ENCODE measurements around the gene PNRC1.

The PNRC1 gene

DNA sequence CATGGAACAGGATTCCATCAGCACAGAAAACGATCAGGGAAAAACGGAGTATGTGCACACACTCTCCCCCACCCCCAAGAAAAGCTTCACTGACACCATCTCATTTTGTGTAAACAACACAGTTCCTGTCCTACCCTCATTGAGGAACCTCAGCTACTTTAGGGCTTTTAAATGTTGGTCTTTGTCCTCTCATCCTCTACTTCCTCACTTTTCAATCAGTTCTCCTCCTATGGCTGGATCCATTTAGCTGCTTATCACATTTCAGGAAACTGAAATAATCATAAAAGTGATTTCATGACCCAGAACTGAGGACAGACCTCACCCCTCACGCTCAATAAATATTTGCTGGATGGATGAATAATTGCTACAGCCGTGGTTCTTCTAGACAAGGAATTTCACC is 33.1 kb upstream of the PNRC1 start:
- TF ChIP-seq, protein P1, sequence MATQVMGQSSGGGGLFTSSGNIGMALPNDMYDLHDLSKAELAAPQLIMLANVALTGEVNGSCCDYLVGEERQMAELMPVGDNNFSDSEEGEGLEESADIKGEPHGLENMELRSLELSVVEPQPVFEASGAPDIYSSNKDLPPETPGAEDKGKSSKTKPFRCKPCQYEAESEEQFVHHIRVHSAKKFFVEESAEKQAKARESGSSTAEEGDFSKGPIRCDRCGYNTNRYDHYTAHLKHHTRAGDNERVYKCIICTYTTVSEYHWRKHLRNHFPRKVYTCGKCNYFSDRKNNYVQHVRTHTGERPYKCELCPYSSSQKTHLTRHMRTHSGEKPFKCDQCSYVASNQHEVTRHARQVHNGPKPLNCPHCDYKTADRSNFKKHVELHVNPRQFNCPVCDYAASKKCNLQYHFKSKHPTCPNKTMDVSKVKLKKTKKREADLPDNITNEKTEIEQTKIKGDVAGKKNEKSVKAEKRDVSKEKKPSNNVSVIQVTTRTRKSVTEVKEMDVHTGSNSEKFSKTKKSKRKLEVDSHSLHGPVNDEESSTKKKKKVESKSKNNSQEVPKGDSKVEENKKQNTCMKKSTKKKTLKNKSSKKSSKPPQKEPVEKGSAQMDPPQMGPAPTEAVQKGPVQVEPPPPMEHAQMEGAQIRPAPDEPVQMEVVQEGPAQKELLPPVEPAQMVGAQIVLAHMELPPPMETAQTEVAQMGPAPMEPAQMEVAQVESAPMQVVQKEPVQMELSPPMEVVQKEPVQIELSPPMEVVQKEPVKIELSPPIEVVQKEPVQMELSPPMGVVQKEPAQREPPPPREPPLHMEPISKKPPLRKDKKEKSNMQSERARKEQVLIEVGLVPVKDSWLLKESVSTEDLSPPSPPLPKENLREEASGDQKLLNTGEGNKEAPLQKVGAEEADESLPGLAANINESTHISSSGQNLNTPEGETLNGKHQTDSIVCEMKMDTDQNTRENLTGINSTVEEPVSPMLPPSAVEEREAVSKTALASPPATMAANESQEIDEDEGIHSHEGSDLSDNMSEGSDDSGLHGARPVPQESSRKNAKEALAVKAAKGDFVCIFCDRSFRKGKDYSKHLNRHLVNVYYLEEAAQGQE (IDR thresholded peaks at IDR 0.05; ENCODE audit: insufficient replicate concordance, low read depth): no peak
- TF ChIP-seq POLR2AphosphoS5 (IDR thresholded peaks at IDR 0.05; ENCODE audit: low read depth): no peak
- TF ChIP-seq, protein P2, sequence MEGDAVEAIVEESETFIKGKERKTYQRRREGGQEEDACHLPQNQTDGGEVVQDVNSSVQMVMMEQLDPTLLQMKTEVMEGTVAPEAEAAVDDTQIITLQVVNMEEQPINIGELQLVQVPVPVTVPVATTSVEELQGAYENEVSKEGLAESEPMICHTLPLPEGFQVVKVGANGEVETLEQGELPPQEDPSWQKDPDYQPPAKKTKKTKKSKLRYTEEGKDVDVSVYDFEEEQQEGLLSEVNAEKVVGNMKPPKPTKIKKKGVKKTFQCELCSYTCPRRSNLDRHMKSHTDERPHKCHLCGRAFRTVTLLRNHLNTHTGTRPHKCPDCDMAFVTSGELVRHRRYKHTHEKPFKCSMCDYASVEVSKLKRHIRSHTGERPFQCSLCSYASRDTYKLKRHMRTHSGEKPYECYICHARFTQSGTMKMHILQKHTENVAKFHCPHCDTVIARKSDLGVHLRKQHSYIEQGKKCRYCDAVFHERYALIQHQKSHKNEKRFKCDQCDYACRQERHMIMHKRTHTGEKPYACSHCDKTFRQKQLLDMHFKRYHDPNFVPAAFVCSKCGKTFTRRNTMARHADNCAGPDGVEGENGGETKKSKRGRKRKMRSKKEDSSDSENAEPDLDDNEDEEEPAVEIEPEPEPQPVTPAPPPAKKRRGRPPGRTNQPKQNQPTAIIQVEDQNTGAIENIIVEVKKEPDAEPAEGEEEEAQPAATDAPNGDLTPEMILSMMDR (IDR thresholded peaks at IDR 0.05; ENCODE audit: insufficient read depth, low read length): no peak
- TF ChIP-seq SPI1 (IDR thresholded peaks at IDR 0.05; ENCODE audit: borderline replicate concordance, low read depth): peak; percentile 45; the same call in 1 of the 2 replicates
- TF ChIP-seq GABPA (IDR thresholded peaks at IDR 0.05; ENCODE audit: low read depth): no peak
- Histone ChIP-seq H3K27me3 (ENCODE audit: insufficient read depth, poor library complexity, severe bottlenecking) (no peaks in the 10 kb centered on the region), H3K4me3 (replicated peaks; ENCODE audit: insufficient read depth, low read length) (no peak overlapping the region), H3K27ac (replicated peaks) (peak overlapping the region; percentile 14; the same call in 1 of the 2 replicates)
- peak in 1 of 2 experiments; percentile 33 for DNase-seq (ENCODE audit: low read depth in 1 of 2, low spot score in 1 of 2)

DNA sequence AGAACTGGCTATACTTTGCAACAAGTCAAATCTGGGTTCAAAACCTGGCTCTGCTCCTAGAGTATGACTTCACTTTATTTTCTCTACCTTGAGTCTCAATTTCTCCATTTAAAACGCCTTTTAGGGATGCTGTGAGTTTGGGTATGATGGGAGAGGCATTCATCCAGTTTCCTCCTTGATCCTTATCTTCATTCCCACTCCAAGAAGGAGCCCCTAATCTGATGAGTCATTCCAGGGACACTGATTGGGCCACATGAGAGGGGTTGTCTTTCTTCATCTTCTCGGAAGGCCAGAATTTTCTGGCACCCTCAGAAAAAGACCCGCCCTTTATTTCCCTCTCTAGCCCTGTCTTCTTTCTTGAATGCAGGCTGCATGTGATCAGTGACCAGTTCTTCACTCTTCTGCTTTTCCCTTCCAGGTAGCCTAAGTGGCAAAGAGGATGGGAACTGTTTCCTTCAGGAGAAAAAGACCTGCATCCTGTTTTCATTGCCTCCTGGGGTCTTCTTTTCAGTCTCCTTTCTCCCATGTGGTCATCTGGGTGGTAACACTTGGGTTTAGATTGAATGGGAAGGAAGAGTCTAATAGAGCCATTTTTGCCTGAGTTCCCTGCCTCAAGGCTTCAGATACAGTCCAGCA is 32.1 kb upstream of the PNRC1 start:
- H3K27ac ChIP-seq (replicated peaks): no peak overlapping the region
- H3K4me3 ChIP-seq (replicated peaks; ENCODE audit: insufficient read depth, low read length): no peak overlapping the region
- no peaks in the 10 kb centered on the region for H3K27me3 ChIP-seq (ENCODE audit: insufficient read depth, poor library complexity, severe bottlenecking)
- TF ChIP-seq, protein P1 (IDR thresholded peaks at IDR 0.05; ENCODE audit: insufficient replicate concordance, low read depth): no peak
- TF ChIP-seq, protein P2 (IDR thresholded peaks at IDR 0.05; ENCODE audit: insufficient read depth, low read length): no peak
- TF ChIP-seq GABPA (IDR thresholded peaks at IDR 0.05; ENCODE audit: low read depth) (no peak), SPI1 (IDR thresholded peaks at IDR 0.05; ENCODE audit: borderline replicate concordance, low read depth) (no peak), POLR2AphosphoS5 (IDR thresholded peaks at IDR 0.05; ENCODE audit: low read depth) (no peak)
- DNase-seq (ENCODE audit: low read depth in 1 of 2, low spot score in 1 of 2): no peak

DNA sequence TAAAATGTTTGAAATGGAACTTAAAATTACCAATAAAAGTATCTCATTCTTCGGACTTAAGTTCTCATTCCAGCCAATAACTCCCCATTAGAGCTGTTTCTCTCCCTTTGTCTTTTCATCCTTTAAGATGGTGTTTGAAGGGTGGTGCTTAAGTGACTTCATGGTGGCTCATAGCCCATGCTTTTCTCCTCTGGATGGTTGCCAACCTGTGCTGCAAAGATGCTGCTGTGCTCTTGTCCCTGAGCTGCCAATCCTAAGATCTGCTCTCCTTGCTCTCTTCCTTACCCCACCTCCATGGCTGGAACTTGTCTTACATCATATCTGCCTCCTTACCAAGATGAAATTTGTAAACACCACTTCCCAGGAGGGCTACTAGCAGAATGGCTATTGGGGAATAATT is 31.6 kb upstream of the PNRC1 start:
- Histone ChIP-seq H3K27ac (replicated peaks) (no peak overlapping the region), H3K4me3 (replicated peaks; ENCODE audit: insufficient read depth, low read length) (no peak overlapping the region), H3K27me3 (ENCODE audit: insufficient read depth, poor library complexity, severe bottlenecking) (no peaks in the 10 kb centered on the region)
- TF ChIP-seq, protein P1 (IDR thresholded peaks at IDR 0.05; ENCODE audit: insufficient replicate concordance, low read depth): no peak
- TF ChIP-seq GABPA (IDR thresholded peaks at IDR 0.05; ENCODE audit: low read depth): no peak
- no peak for DNase-seq (ENCODE audit: low read depth in 1 of 2, low spot score in 1 of 2)

Measured in HL-60 (cell line).